SKM-1 treated with dmso at 0.1 percent for 144 hours (cell line): ENCODE measurements around the gene SNX4.
"Not testable (repeated sequence)": the region's sequence is repeated elsewhere in the genome, so short reads cannot be mapped to it uniquely, and the experiment has no call there.

Experiments
- DNase-seq: peaks from one replicate; lab custom pipeline; 2025; ENCODE audit not compliant: unreplicated experiment; lab: John Stamatoyannopoulos, UW

The SNX4 gene

DNA sequence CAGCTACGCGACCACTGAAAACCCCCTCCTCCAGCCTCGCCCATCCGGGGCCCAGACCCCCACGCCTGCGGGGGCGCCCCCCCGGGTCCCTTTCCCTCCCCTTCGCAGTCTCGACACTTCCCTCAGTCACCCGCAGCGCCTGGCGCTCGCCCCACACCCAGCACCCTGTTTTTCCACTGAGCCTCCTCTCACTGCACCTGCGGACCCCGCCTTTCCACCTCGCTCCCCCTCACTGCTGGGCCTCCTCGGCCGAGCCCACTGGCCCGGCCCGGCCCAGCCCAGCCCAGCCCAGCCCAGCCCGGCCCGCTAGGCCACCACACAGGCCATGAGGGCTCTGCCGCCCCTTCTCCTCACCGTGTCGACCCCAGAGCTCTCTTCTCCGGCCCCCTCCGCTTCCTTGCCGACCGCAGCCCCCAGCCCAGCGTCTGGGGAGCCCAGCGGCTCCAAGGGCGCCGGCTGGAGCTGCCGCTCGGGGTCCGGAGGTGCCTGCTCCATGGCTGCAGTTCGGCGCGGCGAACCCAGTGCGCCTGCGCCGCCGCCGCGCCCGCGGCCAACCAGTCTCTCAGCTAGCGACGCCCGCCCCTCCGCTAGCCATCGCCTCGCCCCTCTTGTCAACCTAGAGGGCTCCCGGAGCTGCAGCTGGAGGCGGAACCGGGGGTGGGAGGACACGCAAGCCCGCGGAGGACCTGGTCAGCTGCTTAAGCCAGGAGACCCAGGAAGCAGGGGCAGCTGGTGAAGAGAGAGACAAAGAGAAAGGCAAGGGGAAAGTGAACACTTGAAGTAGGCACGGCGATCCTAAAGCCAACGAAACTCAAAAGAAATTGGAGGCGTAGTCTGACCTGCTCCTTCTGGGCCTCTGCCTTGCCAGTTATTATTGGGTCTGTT lies at the start of gene SNX4:
SNX4 (minus strand) TSS at position 525 of the 885 bp plus-strand sequence; CDS start at position 495, 30 bp downstream.
- DNase-seq = peak; percentile 83

DNA sequence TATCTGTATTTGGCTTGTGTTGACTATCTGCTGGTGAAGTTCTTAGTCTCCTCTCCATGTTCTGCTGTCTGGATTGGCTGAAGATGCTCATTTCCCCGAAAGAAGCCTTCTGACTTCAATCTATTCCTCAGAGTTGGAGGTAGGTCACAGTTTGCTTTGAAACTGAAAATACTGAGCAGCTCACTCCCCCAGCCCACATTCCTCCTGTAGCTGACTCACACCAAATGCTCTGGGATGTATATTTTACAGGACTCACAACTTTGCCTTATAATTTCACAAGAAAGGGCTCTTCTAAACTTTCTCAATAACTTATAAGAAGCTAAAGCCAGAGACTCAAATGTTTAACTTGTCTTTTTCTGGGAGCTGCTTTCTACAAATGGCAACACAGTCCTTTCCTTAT lies 36.3 kb upstream of the SNX4 start:
- DNase-seq = no peak

GRCh38 chr3:125552401-125552800 lies 32.4 kb upstream of the SNX4 start:
- no peak for DNase-seq

- no peak for DNase-seq
Observed at GRCh38 chr3:125528920-125529319, 8.9 kb upstream of the SNX4 start.

GRCh38 chr3:125525153-125525552 lies 5.2 kb upstream of the SNX4 start:
- DNase-seq = no peak

DNA sequence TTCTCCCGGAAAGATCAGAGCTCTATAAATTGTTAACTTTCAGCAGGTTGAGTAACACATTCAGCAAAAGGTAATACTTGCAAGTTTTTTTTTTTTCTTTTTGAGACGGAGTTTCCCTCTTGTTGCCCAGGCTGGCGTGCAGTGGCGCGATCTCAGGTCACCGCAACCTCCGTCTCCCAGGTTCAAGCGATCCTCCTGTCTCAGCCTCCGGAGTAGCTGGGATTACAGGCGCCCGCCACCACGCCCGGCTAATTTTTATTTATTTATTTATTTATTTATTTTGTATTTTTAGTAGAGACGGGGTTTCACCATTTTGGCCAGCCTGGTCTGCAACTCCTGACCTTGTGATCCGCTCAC lies 539 bp upstream of the SNX4 start:
- DNase-seq = not testable (repeated sequence)

- no peak for DNase-seq
Observed at GRCh38 chr3:125515421-125515820, 4.6 kb downstream of the SNX4 start.

DNA sequence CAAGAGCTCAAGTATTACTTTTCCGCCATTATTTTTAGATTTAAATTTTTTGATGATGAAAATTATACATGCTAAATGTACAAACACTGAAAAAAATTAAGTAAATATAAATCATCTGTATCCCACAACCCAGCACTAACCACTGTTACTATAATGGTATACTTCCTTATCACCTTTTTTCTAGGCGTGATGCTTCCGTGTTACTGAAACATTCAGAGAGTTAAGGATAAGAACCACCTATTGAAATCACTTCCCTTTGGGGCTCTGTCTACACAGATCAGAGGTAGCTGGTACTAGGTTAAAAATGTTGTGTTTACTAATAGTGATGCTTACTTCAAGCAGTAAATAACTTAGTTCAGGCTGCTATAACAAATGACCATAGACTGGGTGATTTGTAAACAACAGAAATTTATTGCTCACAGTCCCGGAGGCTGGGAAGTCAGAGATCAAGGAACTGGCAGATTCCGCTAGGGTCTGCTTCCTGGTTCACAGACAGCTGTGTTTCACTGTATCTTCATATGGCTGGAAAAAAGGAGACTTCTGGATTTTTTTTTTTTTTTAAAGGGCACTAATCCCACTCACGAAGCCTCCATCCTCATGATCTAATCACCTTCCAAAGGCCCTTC lies 6.4 kb downstream of the SNX4 start:
- no peak for DNase-seq

DNA sequence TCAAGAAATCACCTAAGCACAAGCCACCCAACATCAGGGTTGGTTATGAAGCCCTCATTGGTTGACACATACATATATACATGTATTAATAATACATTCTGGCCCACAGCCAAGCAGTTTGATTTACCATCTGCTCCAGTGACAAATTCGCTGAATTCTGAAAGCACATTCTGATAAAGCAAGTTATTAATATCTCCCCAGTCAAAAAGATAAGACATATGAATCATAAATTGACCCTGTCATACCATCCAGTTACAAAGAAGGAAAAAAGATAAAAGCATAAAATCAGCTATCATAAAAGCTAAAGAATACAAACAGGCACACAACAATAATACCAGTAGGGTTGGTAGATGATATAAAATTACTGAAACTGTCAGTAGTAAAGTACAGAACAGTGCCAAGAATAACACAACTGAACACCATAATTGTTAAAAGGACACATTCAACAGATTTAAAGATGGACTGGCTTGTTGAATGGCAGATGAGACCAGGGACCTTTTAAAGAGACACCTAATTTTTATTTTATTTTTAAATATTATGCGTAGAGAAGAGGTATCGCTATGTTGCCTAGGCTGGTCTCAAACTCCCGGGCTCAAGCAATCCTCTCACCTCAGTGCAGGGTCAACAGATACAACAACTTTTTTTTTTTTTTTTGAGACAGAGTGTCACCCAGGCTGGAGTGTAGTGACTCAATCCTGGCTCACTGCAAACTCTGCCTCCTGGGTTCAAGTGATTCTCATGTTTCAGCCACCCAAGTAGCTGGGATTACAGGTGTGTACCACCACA lies 7.7 kb downstream of the SNX4 start:
- DNase-seq = no peak

GRCh38 chr3:125511420-125512118 lies 8.4 kb downstream of the SNX4 start:
- DNase-seq = no peak

GRCh38 chr3:125507128-125507527 lies 12.9 kb downstream of the SNX4 start:
- no peak for DNase-seq

DNA sequence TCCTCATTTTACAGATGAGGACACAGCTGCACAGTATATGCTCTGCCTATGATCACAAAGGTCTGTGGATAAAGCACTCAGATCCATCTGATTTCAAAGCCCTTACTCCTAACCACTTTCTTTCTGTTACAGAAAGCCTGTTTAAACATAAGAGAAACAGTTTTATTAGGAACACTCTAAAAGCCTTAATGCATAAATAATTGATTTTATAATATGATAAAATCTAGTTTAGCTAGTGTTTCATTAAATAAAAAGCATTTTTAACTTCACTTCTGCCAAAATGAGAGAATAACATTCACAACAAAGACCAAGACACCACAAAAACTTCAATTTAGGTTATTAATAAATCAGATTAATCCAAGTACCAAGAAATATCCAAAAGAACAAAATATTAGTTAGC lies 21.4 kb downstream of the SNX4 start:
- no peak for DNase-seq

DNA sequence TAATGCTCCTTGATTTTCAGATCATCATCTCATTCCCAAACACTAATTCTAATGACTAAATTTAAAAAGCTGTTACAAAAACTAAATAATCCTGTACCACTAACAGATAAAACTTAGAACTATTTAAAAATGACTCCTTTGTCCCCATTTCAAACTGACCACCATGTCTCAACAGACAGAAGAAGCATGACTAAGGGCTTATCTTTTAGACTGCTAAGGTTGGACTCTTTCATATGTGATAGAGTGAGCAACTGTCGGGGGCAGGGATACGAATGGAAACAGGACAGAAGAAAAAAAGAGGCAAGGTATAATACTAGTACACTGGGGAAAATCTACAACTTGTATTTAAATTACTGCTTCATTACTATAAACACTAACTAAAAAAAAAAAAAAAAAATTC lies 23.3 kb downstream of the SNX4 start:
- DNase-seq = no peak

- no peak for DNase-seq
Observed at GRCh38 chr3:125482406-125482805, 37.6 kb downstream of the SNX4 start.

DNA sequence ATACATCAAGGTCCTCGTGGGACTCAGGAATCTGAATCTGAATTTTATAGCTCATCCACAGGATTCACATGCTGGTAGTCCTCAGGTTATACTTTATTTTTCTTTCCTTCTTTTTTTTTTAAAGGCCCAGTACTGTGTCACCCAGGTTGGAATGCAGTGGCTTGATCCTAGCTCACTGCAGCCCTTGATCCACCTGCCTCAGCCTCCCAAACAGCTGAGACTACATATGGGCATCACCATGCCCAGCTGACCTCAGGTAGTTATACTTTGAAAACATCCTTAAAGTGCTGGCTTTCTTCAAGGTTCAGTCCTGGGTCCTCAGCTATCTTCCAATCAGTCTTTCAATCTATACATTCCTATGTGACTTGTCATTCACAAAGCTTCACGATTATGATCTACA lies 38.2 kb downstream of the SNX4 start:
- DNase-seq = no peak

- DNase-seq = not testable (repeated sequence)
Observed at GRCh38 chr3:125481375-125481759, 38.6 kb downstream of the SNX4 start.

GRCh38 chr3:125480656-125481374 lies 39.2 kb downstream of the SNX4 start:
- no peak for DNase-seq

- DNase-seq = no peak
Observed at GRCh38 chr3:125479091-125479490, 40.9 kb downstream of the SNX4 start.

GRCh38 chr3:125478326-125478725 lies 41.7 kb downstream of the SNX4 start:
- no peak for DNase-seq

DNA sequence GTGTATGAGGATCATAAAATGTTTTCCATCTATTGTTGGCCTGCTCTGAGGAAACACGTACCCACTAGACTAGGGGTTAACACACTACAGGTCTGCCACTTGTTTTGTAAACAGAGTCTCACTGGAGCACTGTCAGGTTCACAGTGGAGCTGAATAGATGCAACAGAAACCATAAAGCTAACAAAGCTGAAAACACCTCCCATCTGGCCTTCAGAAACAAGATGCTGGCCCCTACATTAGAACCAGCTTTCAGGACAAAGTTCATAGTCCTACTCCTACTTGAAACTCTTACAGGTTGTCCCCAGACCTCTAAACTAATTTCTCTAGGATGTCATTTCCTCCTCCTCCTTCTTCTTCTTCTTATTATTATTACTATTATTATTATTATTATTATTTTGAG lies 42.3 kb downstream of the SNX4 start:
- no peak for DNase-seq

DNA sequence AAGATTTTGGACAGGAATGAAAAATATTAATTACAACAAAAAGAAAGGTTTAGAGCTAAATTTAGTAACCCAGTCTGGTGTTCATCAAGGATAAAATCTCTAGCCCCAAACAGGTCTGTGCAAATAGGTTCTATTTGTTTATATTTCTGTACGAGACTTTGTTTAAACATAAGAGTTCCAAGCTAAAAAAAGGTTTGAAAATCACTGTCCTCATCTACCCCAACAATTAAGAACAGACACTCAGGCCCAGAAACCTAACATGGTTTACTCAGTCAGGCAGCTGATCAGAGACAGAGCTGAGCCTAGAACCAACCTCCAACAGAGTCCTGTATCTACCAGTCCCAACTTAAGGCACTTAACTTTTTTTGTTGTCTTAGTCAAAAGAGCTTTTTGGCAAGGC lies 49.3 kb downstream of the SNX4 start:
- no peak for DNase-seq
